K562 (cell line): ENCODE data around the gene IL17RA.

Experiments used
- ADNP ChIP-seq: fragments of 200-800 bp; sonication (Bioruptor generic); IDR thresholded peaks from 2 replicates; pipeline ENCODE4 v1.6.1; 2016; ENCODE audit warnings: missing genetic modification characterization, missing compliant biosample characterization
- CBFB ChIP-seq: sonication (generic); formaldehyde crosslinking; IDR thresholded peaks from 2 replicates; pipeline ENCODE4 v1.4.0; 2020; ENCODE audit warnings: mild to moderate bottlenecking, missing genetic modification reagents
- CBX1 ChIP-seq: sonication (generic); IDR thresholded peaks from 2 replicates; pipeline ENCODE4 v1.6.1; 2016; ENCODE audit warnings: antibody characterized with exemption, low read depth, mild to moderate bottlenecking
- CTCF ChIP-seq, 3 experiments: IDR thresholded peaks in 2 of 3; conservative IDR thresholded peaks in 1 of 3; 2 replicates each; pipeline ENCODE4 v1.5.1; 2011 to 2012; ENCODE audit warnings: low read length in 3 of 3, mild to moderate bottlenecking in 3 of 3, control low read depth in 2 of 3, improper control_type of control experiment in 1 of 3, inconsistent platforms in 1 of 3, low read depth in 1 of 3, mixed read lengths in 1 of 3, moderate library complexity in 1 of 3; ENCODE audit not compliant: insufficient read depth in 2 of 3
- FOXA3 ChIP-seq, 2 experiments: fragments of 450-650 bp in 1 of 2; sonication (generic) in 1 of 2; formaldehyde crosslinking; IDR thresholded peaks in 1 of 2; conservative IDR thresholded peaks in 1 of 2; 2 replicates each; pipeline versions ENCODE4 v1.4.0 to v1.8.0; 2020 to 2022; ENCODE audit warnings: mild to moderate bottlenecking in 2 of 2, missing genetic modification reagents in 1 of 2
- IRF2 ChIP-seq: sonication (generic); formaldehyde crosslinking; IDR thresholded peaks from 2 replicates; pipeline ENCODE4 v1.8.1; 2022; ENCODE audit warnings: mild to moderate bottlenecking, missing genetic modification reagents
- JUN ChIP-seq, 2 experiments: sonication (generic) in 1 of 2; formaldehyde crosslinking in 1 of 2; IDR thresholded peaks; 2 replicates each; pipeline versions ENCODE4 v1.6.1 to v1.8.0; 2012 to 2022; ENCODE audit warnings: borderline replicate concordance in 2 of 2, mild to moderate bottlenecking in 2 of 2, improper control_type of control experiment in 1 of 2, low read depth in 1 of 2, low read length in 1 of 2, missing genetic modification reagents in 1 of 2
- LEF1 ChIP-seq: fragments of 450-650 bp; IDR thresholded peaks from 2 replicates; pipeline ENCODE4 v1.6.1; 2016; ENCODE audit warnings: mild to moderate bottlenecking
- POU5F1 ChIP-seq: fragments of 150-350 bp; IDR thresholded peaks from 2 replicates; pipeline ENCODE4 v1.6.1; 2014; ENCODE audit warnings: borderline replicate concordance, low read length, low read depth, mild to moderate bottlenecking; ENCODE audit not compliant: partially characterized antibody
- RB1 ChIP-seq: fragments of 450-650 bp; IDR thresholded peaks from 2 replicates; pipeline ENCODE4 v1.6.1; 2017; ENCODE audit warnings: low read depth, mild to moderate bottlenecking
- ZFP1 ChIP-seq: fragments of 450-650 bp; formaldehyde crosslinking; IDR thresholded peaks from 2 replicates; pipeline ENCODE4 v1.4.0; 2020; ENCODE audit warnings: mild to moderate bottlenecking, mixed read lengths
- ZNF12 ChIP-seq: sonication (generic); formaldehyde crosslinking; IDR thresholded peaks from 2 replicates; pipeline ENCODE4 v1.4.0; 2020; ENCODE audit warnings: mild to moderate bottlenecking, missing genetic modification reagents

GRCh38 chr22:17097701-17098100 is 12.9 kb downstream of the IL17RA start:
- TF ChIP-seq CTCF (IDR thresholded peaks at IDR 0.05 in 2 of 3, conservative IDR thresholded peaks at IDR 0.05 in 1 of 3; ENCODE audit: insufficient read depth in 2 of 3, low read depth in 1 of 3, low read length in 3 of 3) (no peak), ZFP1 (no peak), FOXA3 (CRISPR knock-in tag; conservative IDR thresholded peaks at IDR 0.05 in 1 of 2, IDR thresholded peaks at IDR 0.05 in 1 of 2) (no peak), POU5F1 (no peak), JUN (IDR thresholded peaks at IDR 0.05; ENCODE audit: borderline replicate concordance, low read depth, low read length) (no peak), JUN (CRISPR knock-in tag; IDR thresholded peaks at IDR 0.05; ENCODE audit: borderline replicate concordance) (no peak), RB1 (no peak), CBX1 (no peak), ZNF12 (CRISPR knock-in tag) (no peak), CBFB (CRISPR knock-in tag) (no peak), IRF2 (CRISPR knock-in tag) (no peak), LEF1 (no peak), ADNP (tag) (no peak)
